NCI-H345 treated with DMSO at 0.1 percent for 48 hours (cell line): Measurements from ENCODE around the gene DNAJC11.
"Not testable (repeated sequence)": the region's sequence is repeated elsewhere in the genome, so short reads cannot be mapped to it uniquely, and the experiment has no call there.

ENCODE experiments used
- DNase-seq: peaks from one replicate; lab custom pipeline; 2025; ENCODE audit not compliant: unreplicated experiment; lab: John Stamatoyannopoulos, UW

DNAJC11 gene

DNA sequence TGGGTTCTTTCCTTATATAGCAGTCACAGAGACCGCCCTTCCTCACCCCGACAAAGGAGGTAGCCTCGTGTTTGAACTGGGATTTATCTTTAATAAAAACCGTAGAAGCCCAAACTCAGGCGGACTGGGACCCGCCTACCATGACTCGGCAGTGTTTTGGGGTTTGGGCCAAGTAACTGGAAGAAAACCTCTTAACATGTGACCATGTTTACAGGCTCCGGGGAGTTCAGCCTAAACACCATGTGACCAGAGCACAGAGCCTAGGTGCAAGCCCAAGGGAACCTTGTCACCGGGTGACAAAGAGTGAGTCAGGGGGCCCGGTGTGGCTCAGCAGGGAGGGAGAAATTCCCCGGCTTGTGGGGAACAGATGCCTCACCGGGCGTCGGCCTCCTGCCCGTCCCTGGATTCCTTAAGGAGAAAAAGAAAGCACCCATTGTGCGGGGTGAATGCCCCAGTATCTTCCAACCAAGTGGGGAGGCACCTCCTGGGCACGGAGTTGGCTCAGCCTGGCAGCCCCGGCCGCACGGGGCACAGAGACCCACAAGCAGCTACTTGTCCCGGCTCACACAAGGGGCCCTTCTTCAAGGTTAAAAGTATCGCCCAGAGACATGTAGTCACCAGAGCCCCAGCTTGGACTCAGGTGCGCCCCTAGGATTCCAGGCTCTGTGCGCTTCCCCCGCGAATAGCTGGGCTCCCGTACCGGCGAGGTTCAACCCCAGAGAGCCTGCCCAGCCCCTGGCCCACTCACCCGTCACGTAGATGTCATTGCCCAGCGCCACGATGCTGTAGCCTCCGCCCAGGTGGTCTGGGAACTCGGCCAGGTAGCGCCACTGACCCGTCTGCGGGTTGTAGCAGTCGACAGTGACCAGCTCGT lies 100.3 kb downstream of the DNAJC11 start:
- DNase-seq, result no peak

- DNase-seq, result no peak
These were observed 101.1 kb downstream of the DNAJC11 start for GRCh38 chr1:6600410-6601048.

- not testable (repeated sequence) for DNase-seq
These were observed 101.6 kb downstream of the DNAJC11 start for GRCh38 chr1:6599991-6600390.

DNA sequence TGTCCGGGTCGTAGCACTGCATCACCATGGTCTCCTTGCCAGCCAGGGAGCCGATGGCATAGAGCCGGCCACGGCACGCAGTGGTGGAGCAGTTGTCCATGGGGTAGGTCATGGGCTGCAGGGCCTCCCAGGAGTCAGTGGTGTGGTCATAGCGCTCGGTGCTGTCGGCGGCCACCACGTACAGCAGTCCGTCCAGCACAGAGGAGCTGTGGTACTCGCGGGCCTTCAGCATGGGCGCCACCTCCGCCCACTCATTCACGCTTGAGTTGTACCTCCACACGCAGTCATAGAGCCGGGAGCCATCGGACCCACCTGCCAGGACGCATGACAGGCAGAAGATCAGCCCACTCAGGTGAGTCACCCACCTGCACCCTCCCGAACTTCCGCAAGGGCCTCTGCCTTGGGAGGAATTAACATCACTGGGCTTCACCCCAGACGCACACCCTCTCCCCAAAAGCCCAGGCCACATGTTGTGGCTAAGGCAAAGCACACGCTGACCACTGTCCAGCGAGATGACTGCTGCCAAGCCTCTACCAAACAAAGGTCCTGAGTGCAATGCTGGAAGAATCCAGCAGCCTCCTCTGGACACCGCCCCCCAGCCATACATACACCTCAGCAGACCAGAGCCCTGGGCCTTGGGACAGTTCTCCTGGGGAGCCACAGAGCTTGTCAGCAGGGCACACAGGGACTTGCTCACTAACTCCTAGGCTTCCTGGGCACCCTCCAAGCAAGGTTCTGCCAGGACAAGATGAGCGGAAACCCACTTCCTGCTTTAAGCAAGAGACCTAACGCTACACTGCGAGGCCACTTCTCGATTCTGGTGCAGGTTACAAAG lies 102.3 kb downstream of the DNAJC11 start:
- no peak for DNase-seq

DNA sequence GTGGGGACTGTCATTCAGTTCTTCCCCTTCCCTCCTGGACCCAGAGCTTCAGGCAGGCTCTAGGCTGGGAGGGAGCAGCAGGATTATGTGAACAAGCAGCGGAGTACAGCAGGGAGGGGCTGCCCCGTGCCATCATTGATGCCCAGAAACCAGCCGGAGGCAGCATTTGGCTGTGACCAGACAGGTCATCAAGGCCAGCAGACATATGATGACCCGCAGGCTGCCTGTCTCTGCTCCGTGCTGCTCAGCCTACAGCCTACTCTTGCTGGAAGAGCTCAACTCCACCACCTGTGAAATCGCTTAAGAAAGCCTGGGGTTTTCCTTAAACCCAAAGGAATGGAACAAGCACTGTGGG lies 103.9 kb downstream of the DNAJC11 start:
- no peak for DNase-seq

- DNase-seq, result no peak
These were observed 104.5 kb downstream of the DNAJC11 start for GRCh38 chr1:6596886-6597776.

GRCh38 chr1:6596351-6596750 lies 105.3 kb downstream of the DNAJC11 start:
- no peak for DNase-seq

- DNase-seq, result no peak
These were observed 106.5 kb downstream of the DNAJC11 start for GRCh38 chr1:6594977-6595740.

- no peak for DNase-seq
These were observed 107.8 kb downstream of the DNAJC11 start for GRCh38 chr1:6593810-6594209.

- DNase-seq, result no peak
These were observed 108.6 kb downstream of the DNAJC11 start for GRCh38 chr1:6592865-6593593.

GRCh38 chr1:6592441-6592840 lies 109.2 kb downstream of the DNAJC11 start:
- no peak for DNase-seq

- no peak for DNase-seq
These were observed 110.0 kb downstream of the DNAJC11 start for GRCh38 chr1:6591644-6592043.

GRCh38 chr1:6591222-6591621 lies 110.4 kb downstream of the DNAJC11 start:
- DNase-seq, result no peak

DNA sequence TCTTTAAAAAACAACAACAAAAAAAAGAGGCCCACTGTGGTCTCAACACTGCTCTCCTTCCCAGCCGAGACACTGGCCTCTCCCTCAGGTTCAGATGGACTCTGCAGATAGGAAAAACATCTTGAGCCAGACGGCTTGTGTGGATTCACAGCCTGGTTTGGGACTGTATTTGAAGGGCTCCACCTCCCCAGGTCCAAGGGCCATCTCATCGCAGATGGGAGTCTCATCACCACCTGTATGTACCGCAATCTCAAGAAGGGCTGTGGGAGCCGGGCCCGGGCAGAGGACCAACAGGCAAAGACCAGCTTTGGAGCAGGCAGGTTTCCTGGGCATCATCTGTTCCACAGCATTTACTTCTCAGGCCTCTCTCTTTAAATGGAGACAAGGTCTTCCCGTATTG lies 111.6 kb downstream of the DNAJC11 start:
- DNase-seq, result no peak

GRCh38 chr1:6588893-6589520 lies 112.6 kb downstream of the DNAJC11 start:
- DNase-seq, result no peak

DNA sequence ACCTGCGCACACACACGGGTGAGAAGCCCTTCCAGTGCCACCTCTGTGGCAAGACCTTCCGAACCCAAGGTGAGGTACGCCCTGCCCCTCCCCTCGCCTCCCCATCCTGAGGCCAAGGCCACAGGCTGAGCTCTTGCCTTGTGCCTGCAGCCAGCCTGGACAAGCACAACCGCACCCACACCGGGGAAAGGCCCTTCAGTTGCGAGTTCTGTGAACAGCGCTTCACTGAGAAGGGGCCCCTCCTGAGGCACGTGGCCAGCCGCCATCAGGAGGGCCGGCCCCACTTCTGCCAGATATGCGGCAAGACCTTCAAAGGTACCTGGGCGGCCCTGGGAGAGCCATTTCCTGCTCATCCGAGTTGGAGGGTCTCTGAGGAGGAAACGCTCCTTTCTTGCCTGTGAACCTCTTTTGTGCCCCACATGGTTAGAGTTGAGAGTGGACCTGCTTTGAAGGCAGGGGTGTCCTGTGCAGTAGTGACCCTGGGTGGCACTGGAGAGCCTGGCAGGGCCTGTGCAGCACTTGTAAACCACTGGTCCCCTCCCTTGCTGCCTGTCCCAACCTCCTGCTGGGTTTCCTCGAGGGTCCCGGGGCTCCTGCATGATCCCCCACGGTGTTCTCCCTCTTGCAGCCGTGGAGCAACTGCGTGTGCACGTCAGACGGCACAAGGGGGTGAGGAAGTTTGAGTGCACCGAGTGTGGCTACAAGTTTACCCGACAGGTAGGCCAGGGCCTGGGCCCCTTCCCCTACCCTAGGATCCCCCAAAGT lies 113.3 kb downstream of the DNAJC11 start:
- DNase-seq, result no peak

DNA sequence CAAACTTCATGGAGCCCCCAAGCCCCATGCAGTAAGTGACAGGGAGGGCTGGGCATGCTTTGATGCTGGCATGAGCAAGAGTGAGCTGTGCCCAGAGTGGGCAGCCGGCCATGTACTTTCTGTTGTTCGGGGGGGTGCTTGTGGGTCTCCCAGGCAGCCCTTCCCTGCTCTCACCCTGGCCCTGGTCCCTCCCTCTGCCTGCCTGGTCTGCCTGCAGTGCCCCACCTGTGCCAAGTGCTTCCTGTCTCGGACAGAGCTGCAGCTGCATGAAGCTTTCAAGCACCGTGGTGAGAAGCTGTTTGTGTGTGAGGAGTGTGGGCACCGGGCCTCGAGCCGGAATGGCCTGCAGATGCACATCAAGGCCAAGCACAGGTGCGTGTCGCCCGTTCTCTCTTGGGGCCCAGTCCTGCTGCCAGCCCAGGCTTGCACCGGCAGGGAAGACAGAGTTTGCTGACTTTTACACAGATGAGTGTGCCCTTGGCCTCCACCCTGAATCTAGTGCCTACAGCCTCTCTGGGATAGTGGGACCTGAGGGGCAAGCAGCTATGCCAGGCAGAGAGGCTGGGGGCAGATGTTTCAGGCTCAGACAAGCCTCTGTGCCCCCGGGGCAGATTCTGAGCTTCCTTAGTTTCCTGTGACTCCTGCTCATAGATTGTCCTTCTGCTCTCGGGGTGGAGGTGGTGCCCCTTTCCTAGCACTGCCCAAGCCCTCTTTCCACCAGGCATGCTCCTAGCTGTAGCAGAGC lies 114.2 kb downstream of the DNAJC11 start:
- DNase-seq, result no peak
